Naive thymus-derived CD8-positive, alpha-beta T cell (primary cell): ENCODE data around the gene TPO. TPM values are rescaled to one million over a fixed set of nuclear protein-coding genes. Genes with fewer than 3 reads are reported as not detected.
A peak's percentile ranks its signal among the peaks of the same experiment; 100 is the strongest.

Source experiments
- ATAC-seq, 2 donors: fragments of 150-1000 bp; cut with Tn5 transposase in 1 of 2; sonication (Bioruptor Pico), chemical (Tn5 transposase) in 1 of 2; 1 replicate in 1 of 2; 2 replicates in 1 of 2; pipeline ENCODE4 v1.10.0; 2021; ENCODE audit warnings: mild to moderate bottlenecking in 2 of 2, moderate library complexity in 2 of 2
- POLR2A ChIA-PET: fragments of 350-600 bp; sonication (Branson Sonifier 250); formaldehyde crosslinking; loops from one replicate; lab custom pipeline; 2021; ENCODE audit warnings: antibody characterized with exemption; lab: Charles Lee
- DNase-seq, 10 donors: peaks; one replicate each; pipeline versions ENCODE4 v3.0.0 to v3.0.0-alpha.2; 2020 to 2022
- H3K27ac Mint-ChIP-seq, 10 donors: one replicate each; pipeline ENCODE4 v1.8.0; 2020 to 2022; ENCODE audit warnings: mild to moderate bottlenecking in 10 of 10, mixed read lengths in 10 of 10, moderate library complexity in 4 of 10, inconsistent platforms in 1 of 10
- H3K27me3 Mint-ChIP-seq, 5 donors: one replicate each; pipeline ENCODE4 v1.8.0; 2021 to 2022; ENCODE audit warnings: mixed read lengths in 5 of 5
- H3K36me3 Mint-ChIP-seq, 3 donors: one replicate each; pipeline ENCODE4 v1.8.0; 2020 to 2022; ENCODE audit warnings: mixed read lengths in 3 of 3, mild to moderate bottlenecking in 2 of 3, inconsistent platforms in 1 of 3
- H3K4me1 Mint-ChIP-seq, 4 donors: one replicate each; pipeline ENCODE4 v1.8.0; 2021 to 2022; ENCODE audit warnings: mixed read lengths in 4 of 4
- H3K4me3 Mint-ChIP-seq, 10 donors: one replicate each; pipeline ENCODE4 v1.8.0; 2020 to 2022; ENCODE audit warnings: mild to moderate bottlenecking in 10 of 10, mixed read lengths in 10 of 10, moderate library complexity in 6 of 10, inconsistent platforms in 1 of 10
- H3K9me3 Mint-ChIP-seq, 9 donors: one replicate each; pipeline ENCODE4 v1.8.0; 2020 to 2022; ENCODE audit warnings: mixed read lengths in 9 of 9, mild to moderate bottlenecking in 3 of 9, inconsistent platforms in 1 of 9, moderate library complexity in 1 of 9
- polyA plus RNA-seq, 3 donors: library from polyadenylated mRNA; unstranded; fragments of 300-500 nt; fragmentation: Illumina TruSeq; gene quantifications; one replicate each; pipeline ENCODE4 v1.2.3, GENCODE V29; 2021
- total RNA-seq, 8 experiments: library from RNA in 2 of 8; stranded (reverse) in 2 of 8; gene quantifications; one replicate each; pipeline ENCODE4 v1.2.3 and lab custom pipeline; 2021 to 2026

The TPO gene
- total and polyA plus RNA-seq, 5 experiments from 2014 or later: not detected

DNA sequence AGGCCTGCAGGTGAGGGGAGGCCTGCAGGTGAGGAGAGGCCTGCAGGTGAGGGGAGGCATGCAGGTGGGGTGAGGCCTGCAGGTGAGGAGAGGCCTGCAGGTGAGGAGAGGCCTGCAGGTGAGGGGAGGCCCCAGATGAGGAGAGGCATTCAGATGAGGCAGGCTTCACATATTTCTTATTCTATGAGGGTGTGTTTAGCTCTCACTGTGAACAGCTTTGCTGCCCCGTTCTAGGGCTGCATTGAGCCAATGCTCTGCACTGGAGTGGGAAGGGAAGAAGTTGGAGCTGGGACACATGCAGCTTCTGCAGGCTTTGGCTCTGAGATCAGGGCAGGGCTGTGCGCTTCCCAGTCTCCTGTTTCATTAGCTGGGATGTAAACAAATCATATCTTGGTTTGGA, 19.5 kb downstream of the TPO start:
- H3K4me3 Mint-ChIP-seq: no peak overlapping the region
- H3K27me3 Mint-ChIP-seq: peaks cover 0 to 2% (median 0%) of the 10 kb centered on the region in 5 donors
- peaks cover 0 to 4% (median 0%) of the 10 kb centered on the region in 4 donors for H3K4me1 Mint-ChIP-seq
- DNase-seq: no peak
- no peak overlapping the region for H3K27ac Mint-ChIP-seq
- no peak for ATAC-seq
- H3K9me3 Mint-ChIP-seq: peaks cover 0 to 3% (median 0%) of the 10 kb centered on the region in 9 donors
- no peaks in the 10 kb centered on the region for H3K36me3 Mint-ChIP-seq
- POLR2A ChIA-PET: no interaction called here

DNA sequence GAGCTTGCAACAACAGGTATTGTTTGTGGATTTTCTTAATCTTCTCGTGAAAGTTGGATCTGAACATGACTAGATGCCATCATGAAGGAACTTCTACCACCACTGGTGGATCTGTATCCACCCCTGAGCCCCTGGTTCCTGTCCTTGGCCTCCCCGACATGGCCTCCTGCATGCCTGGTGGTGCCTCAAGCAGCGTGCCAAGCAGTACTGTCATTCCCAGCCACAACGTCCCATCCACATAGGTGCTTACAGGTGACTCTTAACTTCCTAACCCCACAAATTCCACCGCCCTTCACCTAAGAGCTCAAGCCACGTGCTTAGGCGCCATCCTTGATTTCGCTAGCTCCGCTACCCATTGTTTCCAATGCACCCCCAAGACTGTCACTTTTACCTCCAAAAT, 23.1 kb downstream of the TPO start:
- POLR2A ChIA-PET: no interaction called here
- DNase-seq (no peak), ATAC-seq (no peak)
- no peak overlapping the region for H3K4me3 Mint-ChIP-seq
- peaks cover 0 to under 1% (median 0%) of the 10 kb centered on the region in 9 donors for H3K9me3 Mint-ChIP-seq
- no peak overlapping the region for H3K27ac Mint-ChIP-seq
- H3K27me3 Mint-ChIP-seq: no peaks in the 10 kb centered on the region
- peaks cover 0 to 4% (median 0%) of the 10 kb centered on the region in 4 donors for H3K4me1 Mint-ChIP-seq
- H3K36me3 Mint-ChIP-seq: no peaks in the 10 kb centered on the region

DNA sequence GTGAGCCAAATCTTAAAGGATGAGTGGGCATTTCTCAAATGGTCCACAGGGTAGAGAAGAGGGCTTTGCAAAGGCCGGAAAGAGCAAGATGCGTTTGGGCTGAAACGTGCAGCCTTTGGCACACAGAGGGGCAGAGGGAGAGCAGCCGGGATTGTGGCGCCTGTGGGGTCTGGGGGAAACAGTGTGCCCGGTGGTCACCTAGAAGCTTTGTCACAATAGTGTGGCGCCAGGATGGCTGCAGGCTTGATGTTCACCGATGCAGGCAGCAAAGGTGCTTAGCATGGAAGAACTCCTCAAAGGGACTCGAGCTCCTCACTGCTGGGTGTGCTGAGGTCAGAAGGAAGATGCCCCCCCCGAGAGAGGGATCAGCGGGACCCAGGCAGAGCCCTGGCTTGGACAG, 23.8 kb downstream of the TPO start:
- H3K27me3 Mint-ChIP-seq: no peaks in the 10 kb centered on the region
- ATAC-seq (no peak), DNase-seq (no peak)
- peaks cover 0 to 8% (median 0%) of the 10 kb centered on the region in 9 donors for H3K9me3 Mint-ChIP-seq
- H3K4me1 Mint-ChIP-seq: peaks cover 0 to 4% (median 0%) of the 10 kb centered on the region in 4 donors
- POLR2A ChIA-PET: no interaction called here
- H3K27ac Mint-ChIP-seq: peak overlapping the region in 1 of 10 donors; percentile 58
- no peak overlapping the region for H3K4me3 Mint-ChIP-seq
- H3K36me3 Mint-ChIP-seq: peaks cover 0 to 4% (median 0%) of the 10 kb centered on the region in 3 donors

DNA sequence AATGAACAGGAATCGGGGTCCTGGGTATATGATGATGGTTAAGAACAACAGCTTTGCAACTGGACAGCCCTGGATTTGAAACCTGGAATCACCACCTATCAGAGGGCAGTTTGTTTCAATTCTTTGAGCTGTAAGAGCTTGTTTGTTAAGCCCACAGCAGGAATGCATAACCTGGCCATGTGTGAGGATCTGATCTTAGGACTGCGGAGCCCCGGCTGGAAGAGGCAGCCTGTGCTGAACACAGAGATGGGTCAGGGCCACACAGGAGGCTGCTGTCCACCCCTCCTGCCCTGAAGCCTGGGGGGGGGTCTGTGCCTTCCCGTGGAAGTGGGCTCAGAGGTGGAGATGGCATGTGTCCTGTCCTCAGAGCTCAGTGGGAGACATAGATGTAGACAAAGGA, 24.3 kb downstream of the TPO start:
- no peaks in the 10 kb centered on the region for H3K27me3 Mint-ChIP-seq
- POLR2A ChIA-PET: no interaction called here
- H3K4me3 Mint-ChIP-seq: no peak overlapping the region
- DNase-seq: no peak
- H3K9me3 Mint-ChIP-seq: peaks cover 0 to 10% (median 0%) of the 10 kb centered on the region in 9 donors
- H3K4me1 Mint-ChIP-seq: peaks cover 0 to 4% (median 0%) of the 10 kb centered on the region in 4 donors
- ATAC-seq: no peak
- peak overlapping the region in 1 of 10 donors; percentile 58 for H3K27ac Mint-ChIP-seq
- peaks cover 0 to 5% (median 0%) of the 10 kb centered on the region in 3 donors for H3K36me3 Mint-ChIP-seq

DNA sequence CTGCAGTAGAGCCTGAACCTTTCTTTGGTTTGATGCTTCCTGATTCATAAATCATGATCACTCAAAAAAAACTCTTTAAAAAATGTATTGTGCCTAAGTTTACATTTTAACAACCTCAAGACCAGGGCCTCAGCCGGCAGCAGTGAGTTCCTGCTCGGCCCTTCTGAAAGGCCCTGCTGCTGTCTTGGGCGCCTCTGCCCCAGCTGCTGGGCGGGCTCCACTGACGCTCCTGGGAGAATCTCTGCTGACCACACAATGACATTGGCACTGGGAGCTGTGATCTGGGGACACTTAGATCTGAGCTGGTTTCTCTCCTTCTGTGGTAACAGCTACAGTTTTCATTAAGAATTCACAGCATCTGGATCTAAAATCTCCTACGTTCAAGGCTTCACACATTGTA, 25.7 kb downstream of the TPO start:
- Mint-ChIP-seq H3K27ac (no peak overlapping the region), H3K4me1 (peaks cover 0 to 4% (median 0%) of the 10 kb centered on the region in 4 donors), H3K36me3 (peaks cover 0 to 5% (median 0%) of the 10 kb centered on the region in 3 donors), H3K27me3 (no peaks in the 10 kb centered on the region), H3K9me3 (peaks cover 0 to 10% (median 0%) of the 10 kb centered on the region in 9 donors), H3K4me3 (no peak overlapping the region)
- no peak for DNase-seq
- no peak for ATAC-seq
- POLR2A ChIA-PET: no interaction called here

DNA sequence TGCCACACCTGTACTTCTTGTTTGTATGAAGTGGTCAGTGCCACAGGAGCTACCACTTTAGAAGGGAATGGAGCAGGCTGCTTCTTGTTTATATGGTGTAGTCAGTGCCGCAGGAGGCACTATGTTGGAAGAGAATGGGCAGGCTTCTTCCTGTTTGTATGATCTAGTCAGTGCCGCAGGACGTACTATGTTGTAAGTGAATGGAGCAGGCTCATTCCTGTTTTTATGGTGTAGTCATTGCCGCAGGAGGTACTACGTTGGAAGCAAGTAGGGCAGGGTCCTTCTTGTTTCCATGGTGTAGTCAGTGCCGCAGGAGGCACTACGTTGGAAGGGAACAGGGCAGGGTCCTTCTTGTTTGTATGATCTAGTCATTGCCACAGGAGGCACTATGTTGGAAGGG, 27.3 kb downstream of the TPO start:
- no peak overlapping the region for H3K4me3 Mint-ChIP-seq
- DNase-seq: no peak
- POLR2A ChIA-PET: no interaction called here
- peaks cover 0 to 10% (median 0%) of the 10 kb centered on the region in 9 donors for H3K9me3 Mint-ChIP-seq
- H3K36me3 Mint-ChIP-seq: peaks cover 0 to 5% (median 0%) of the 10 kb centered on the region in 3 donors
- no peak for ATAC-seq
- H3K4me1 Mint-ChIP-seq: peaks cover 0 to 4% (median 0%) of the 10 kb centered on the region in 4 donors
- no peaks in the 10 kb centered on the region for H3K27me3 Mint-ChIP-seq
- no peak overlapping the region for H3K27ac Mint-ChIP-seq

DNA sequence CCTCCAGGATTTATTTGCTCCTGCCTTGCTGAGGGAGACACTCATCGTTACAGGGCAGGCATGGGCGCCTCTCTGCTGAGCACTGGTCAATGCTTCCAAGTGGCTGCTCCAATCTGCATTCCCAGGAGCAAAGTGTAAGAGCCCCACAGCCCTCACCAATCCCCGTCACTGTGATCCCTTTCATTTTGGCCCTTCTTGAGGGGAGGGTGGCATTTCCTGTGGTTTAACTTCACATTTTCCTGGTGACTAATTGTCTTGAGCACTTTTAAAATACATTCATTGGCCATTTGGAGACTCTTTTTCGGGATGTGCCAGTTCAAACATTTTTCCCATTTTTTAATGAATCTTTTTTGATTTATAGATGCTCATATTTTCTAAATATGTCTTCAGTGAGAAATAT, 33.0 kb downstream of the TPO start:
- Mint-ChIP-seq H3K27me3 (peaks cover 7 to 38% (median 17%) of the 10 kb centered on the region in 5 donors), H3K9me3 (peaks cover 0 to 14% (median 0%) of the 10 kb centered on the region in 9 donors), H3K4me3 (no peak overlapping the region), H3K27ac (no peak overlapping the region), H3K36me3 (peaks cover 0 to 9% (median 0%) of the 10 kb centered on the region in 3 donors), H3K4me1 (no peaks in the 10 kb centered on the region)
- ATAC-seq (no peak), DNase-seq (no peak)
- POLR2A ChIA-PET: no interaction called here

DNA sequence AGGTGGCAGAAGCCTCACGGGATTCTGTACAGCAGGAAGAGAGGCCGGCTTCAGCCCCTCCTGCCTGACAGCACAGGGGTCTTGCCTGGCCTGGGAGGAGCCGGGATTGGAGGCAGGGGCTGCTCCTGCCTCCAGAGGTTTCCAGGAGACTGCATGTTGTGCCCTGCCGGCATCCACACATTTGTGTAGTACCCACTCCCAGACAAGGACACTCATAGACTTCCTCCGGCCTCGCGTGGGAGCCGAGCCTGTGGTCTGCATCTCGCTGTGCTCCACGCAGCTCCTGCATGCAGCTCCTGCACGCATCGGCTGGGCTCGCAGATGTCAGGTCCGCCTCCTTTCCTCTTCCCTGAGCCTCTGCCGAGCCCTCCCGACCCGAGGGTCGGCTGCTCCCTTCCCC, 34.7 kb downstream of the TPO start:
- no peak for ATAC-seq
- H3K27ac Mint-ChIP-seq: no peak overlapping the region
- POLR2A ChIA-PET: no interaction called here
- H3K4me3 Mint-ChIP-seq: no peak overlapping the region
- no peak for DNase-seq
- H3K27me3 Mint-ChIP-seq: peaks cover 7 to 40% (median 20%) of the 10 kb centered on the region in 5 donors
- peaks cover 0 to 4% (median 0%) of the 10 kb centered on the region in 3 donors for H3K36me3 Mint-ChIP-seq
- H3K4me1 Mint-ChIP-seq: no peaks in the 10 kb centered on the region
- H3K9me3 Mint-ChIP-seq: peaks cover 0 to 8% (median 0%) of the 10 kb centered on the region in 9 donors

DNA sequence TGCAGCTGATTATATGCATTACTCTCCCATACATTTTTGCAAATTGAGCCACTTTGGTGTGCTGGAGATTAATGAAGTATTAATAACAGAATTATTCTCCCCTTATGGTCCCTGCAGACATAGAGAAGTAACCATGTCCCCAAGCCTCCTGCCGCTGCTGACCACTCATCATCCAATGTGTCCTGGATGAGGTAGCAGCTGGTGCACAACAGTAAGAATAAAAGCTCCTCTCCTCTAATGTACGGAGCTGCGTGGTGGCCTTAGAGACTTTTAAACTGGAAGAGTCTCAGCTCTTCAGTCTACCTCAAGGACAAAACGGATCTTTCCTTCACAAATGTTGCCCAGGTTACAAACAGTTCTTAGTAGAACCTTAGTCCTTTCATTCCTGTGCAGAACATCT, 37.7 kb downstream of the TPO start:
- DNase-seq (no peak), ATAC-seq (no peak)
- no peak overlapping the region for H3K4me3 Mint-ChIP-seq
- POLR2A ChIA-PET: no interaction called here
- peaks cover 7 to 56% (median 20%) of the 10 kb centered on the region in 5 donors for H3K27me3 Mint-ChIP-seq
- H3K4me1 Mint-ChIP-seq: no peaks in the 10 kb centered on the region
- peaks cover 0 to 4% (median 0%) of the 10 kb centered on the region in 3 donors for H3K36me3 Mint-ChIP-seq
- no peak overlapping the region for H3K27ac Mint-ChIP-seq
- H3K9me3 Mint-ChIP-seq: peaks cover 0 to 5% (median 0%) of the 10 kb centered on the region in 9 donors

DNA sequence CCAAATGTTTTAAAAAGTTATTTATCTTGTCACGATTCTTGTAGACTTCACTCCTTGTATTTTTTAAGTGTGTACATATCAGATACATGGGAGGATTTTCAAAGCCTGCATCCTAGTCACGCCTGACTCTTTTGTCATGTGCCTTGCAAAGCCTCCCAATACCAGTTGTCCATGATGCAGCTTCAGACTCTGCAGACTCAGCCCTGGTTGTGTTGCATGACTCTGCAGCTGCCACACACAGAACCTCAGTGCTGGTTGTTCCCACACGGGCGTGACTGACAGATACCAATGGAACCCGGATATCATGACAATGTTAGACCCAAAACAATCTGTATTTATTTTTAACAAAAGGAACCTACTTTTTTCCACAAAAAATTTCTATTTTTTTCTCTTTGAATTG, 38.2 kb downstream of the TPO start:
- Mint-ChIP-seq H3K36me3 (peaks cover 0 to 4% (median 0%) of the 10 kb centered on the region in 3 donors), H3K4me1 (no peaks in the 10 kb centered on the region), H3K27ac (no peak overlapping the region), H3K27me3 (peaks cover 7 to 56% (median 20%) of the 10 kb centered on the region in 5 donors), H3K9me3 (peaks cover 0 to 5% (median 0%) of the 10 kb centered on the region in 9 donors), H3K4me3 (no peak overlapping the region)
- DNase-seq (no peak), ATAC-seq (no peak)
- POLR2A ChIA-PET: no interaction called here

DNA sequence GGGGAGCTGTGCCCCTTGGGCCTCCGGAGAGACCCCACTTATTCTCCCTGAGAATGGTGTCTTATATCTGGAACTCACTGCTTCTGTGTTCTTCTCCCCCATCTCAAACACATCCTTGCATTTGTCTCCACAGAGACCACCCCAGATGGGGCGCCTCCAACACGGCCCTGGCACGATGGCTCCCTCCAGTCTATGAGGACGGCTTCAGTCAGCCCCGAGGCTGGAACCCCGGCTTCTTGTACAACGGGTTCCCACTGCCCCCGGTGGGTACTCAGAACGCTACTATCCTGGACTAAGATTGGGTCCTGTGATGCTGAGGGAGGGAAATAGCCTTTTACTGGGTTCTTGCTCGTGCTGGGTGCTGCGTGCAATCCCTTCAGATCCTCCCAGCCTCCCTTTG, 40.3 kb downstream of the TPO start:
- no peaks in the 10 kb centered on the region for H3K36me3 Mint-ChIP-seq
- ATAC-seq (no peak), DNase-seq (no peak)
- H3K4me1 Mint-ChIP-seq: peaks cover 0 to 3% (median 0%) of the 10 kb centered on the region in 4 donors
- H3K27me3 Mint-ChIP-seq: peaks cover 3 to 45% (median 14%) of the 10 kb centered on the region in 5 donors
- H3K4me3 Mint-ChIP-seq: no peak overlapping the region
- H3K27ac Mint-ChIP-seq: no peak overlapping the region
- POLR2A ChIA-PET: no interaction called here
- no peaks in the 10 kb centered on the region for H3K9me3 Mint-ChIP-seq

DNA sequence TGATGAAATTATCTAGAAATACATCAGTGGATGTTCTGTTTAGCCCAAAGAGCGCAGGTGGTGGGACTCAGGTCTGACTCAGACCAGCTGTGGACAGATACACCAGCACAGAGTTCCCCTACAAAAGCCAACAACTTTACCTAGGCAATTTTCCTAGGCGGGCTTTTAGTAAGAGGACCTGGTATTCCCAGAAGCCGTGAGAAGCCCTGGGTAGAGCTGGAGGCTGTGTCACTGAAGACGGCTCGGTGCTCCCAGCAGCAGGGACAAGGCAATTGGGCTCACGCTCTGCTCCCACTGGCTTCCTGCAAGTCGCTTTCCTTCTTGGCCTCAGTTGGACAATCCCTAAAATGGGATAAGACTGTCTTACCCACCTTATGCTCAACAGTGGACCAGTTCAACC, 41.1 kb downstream of the TPO start:
- Mint-ChIP-seq H3K4me1 (peaks cover 0 to 3% (median 0%) of the 10 kb centered on the region in 4 donors), H3K4me3 (no peak overlapping the region), H3K36me3 (no peaks in the 10 kb centered on the region), H3K27me3 (peaks cover 3 to 37% (median 10%) of the 10 kb centered on the region in 5 donors), H3K27ac (no peak overlapping the region), H3K9me3 (no peaks in the 10 kb centered on the region)
- no peak for ATAC-seq
- DNase-seq: no peak
- POLR2A ChIA-PET: no interaction called here

DNA sequence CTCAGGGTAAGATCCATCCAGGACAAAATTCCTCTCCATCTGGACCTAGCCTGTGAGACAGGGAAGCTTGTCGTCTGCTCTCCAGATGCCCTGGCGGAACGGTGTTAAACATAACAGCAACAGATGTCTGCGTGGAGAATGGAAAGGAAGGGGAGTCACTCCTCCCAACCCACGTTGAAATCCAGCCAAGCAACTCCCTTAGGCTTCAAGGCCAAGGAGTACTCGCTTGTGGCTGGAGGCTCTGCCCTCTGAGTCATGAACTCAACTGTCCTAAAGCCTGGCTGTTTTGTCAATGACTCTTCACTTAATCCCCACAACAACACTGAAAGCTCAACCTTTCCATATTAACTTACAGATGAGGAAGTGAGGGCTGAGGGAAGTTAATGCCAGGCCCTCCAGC, 42.2 kb downstream of the TPO start:
- DNase-seq (no peak), ATAC-seq (no peak)
- Mint-ChIP-seq H3K27ac (no peak overlapping the region), H3K4me1 (peaks cover 0 to 3% (median 0%) of the 10 kb centered on the region in 4 donors), H3K27me3 (peaks cover 3 to 26% (median 7%) of the 10 kb centered on the region in 5 donors), H3K36me3 (no peaks in the 10 kb centered on the region), H3K4me3 (no peak overlapping the region), H3K9me3 (no peaks in the 10 kb centered on the region)
- POLR2A ChIA-PET: no interaction called here

DNA sequence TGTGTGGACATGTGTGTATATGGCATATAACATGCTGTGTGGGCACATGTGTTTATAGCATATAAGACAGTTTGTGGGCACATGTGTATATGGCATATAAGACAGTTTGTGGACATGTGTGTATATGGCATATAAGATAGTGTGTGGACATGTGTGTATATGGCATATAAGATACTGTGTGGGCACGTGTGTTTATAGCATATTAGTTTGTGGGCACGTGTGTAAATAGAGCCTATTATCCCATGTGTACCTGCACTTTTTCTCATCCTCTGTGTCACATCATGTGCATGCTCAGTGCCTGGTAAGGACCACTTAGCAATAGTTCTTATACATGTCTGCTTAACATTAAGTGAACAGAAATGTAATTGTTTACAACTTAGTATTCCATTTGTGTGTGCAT, 45.2 kb downstream of the TPO start:
- no peaks in the 10 kb centered on the region for H3K9me3 Mint-ChIP-seq
- DNase-seq: no peak
- POLR2A ChIA-PET: no interaction called here

More for the DNA sequence above, 45.2 kb downstream of the TPO start:
- no peak overlapping the region for H3K27ac Mint-ChIP-seq
- peaks cover 0 to 12% (median 0%) of the 10 kb centered on the region in 5 donors for H3K27me3 Mint-ChIP-seq
- H3K36me3 Mint-ChIP-seq: no peaks in the 10 kb centered on the region
- peaks cover 0 to 3% (median 0%) of the 10 kb centered on the region in 4 donors for H3K4me1 Mint-ChIP-seq
- no peak for ATAC-seq
- H3K4me3 Mint-ChIP-seq: no peak overlapping the region
